ENCODE data around the gene AOPEP.

AOPEP gene

DNA sequence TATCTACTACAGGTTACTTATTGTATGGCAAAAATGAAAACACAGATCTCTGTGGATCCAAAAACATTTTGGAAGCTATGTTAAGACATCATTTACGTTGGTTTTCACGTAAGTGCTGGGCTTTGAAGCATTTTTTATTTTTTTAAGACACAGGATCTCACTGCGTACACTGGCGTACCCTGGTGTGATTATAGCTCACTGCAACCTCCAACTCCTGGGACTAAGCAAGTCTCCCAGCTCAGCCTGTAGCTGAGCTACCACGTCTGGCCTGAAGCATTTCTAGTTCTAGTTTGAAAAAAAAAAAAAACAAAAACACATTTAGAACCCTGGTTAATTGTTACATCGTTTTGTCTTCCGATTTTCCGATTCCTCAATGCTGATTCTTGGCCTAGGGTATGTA lies 131.3 kb downstream of the AOPEP start:
- in situ Hi-C loops (cut with MboI; ENCODE audit: low pct_unique_long_range_greater_than_20kb, low sequenced_read_pairs, unreplicated experiment), result no loop called here
- DNase-seq (ENCODE audit: low spot score), result no peak
- TF ChIP-seq, protein P1, sequence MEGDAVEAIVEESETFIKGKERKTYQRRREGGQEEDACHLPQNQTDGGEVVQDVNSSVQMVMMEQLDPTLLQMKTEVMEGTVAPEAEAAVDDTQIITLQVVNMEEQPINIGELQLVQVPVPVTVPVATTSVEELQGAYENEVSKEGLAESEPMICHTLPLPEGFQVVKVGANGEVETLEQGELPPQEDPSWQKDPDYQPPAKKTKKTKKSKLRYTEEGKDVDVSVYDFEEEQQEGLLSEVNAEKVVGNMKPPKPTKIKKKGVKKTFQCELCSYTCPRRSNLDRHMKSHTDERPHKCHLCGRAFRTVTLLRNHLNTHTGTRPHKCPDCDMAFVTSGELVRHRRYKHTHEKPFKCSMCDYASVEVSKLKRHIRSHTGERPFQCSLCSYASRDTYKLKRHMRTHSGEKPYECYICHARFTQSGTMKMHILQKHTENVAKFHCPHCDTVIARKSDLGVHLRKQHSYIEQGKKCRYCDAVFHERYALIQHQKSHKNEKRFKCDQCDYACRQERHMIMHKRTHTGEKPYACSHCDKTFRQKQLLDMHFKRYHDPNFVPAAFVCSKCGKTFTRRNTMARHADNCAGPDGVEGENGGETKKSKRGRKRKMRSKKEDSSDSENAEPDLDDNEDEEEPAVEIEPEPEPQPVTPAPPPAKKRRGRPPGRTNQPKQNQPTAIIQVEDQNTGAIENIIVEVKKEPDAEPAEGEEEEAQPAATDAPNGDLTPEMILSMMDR (IDR thresholded peaks at IDR 0.05; ENCODE audit: extremely low read depth, insufficient read depth, missing control alignments), result no peak

- TF ChIP-seq, protein P1 (IDR thresholded peaks at IDR 0.05; ENCODE audit: extremely low read depth, insufficient read depth, missing control alignments), result no peak
- in situ Hi-C loops (cut with MboI; ENCODE audit: low pct_unique_long_range_greater_than_20kb, low sequenced_read_pairs, unreplicated experiment), result no loop called here
- DNase-seq (ENCODE audit: low spot score), result no peak
These were observed 132.7 kb downstream of the AOPEP start for GRCh38 chr9:94859226-94859625.

DNA sequence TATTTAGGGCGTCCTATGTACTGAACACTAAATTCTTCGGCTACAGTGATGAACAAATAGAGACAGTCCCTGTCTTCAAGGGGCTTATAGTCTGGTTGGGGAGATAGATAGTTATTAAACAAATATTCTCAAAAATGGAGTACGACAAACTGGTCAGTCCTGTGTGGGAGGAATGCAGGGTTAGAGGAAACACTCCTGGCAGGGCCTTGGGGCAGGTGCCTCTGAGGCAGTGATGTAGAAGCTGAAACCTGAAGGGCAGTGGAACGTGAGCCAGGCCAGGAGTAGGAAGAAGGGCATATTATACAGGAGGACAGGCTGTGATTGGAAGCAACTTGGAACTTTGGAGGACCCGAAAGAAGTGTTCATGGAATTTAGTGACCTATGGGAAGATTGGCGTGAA lies 133.4 kb downstream of the AOPEP start:
- in situ Hi-C loops (cut with MboI; ENCODE audit: low pct_unique_long_range_greater_than_20kb, low sequenced_read_pairs, unreplicated experiment), result no loop called here
- TF ChIP-seq, protein P1 (IDR thresholded peaks at IDR 0.05; ENCODE audit: extremely low read depth, insufficient read depth, missing control alignments), result no peak
- DNase-seq (ENCODE audit: low spot score), result no peak

GRCh38 chr9:94860678-94861588 lies 134.4 kb downstream of the AOPEP start:
- in situ Hi-C loops (cut with MboI; ENCODE audit: low pct_unique_long_range_greater_than_20kb, low sequenced_read_pairs, unreplicated experiment), result no loop called here
- peak; percentile 80 for DNase-seq (ENCODE audit: low spot score)

GRCh38 chr9:94861589-94862272 lies 135.2 kb downstream of the AOPEP start:
- in situ Hi-C loops (cut with MboI; ENCODE audit: low pct_unique_long_range_greater_than_20kb, low sequenced_read_pairs, unreplicated experiment), result no loop called here
- no peak for DNase-seq (ENCODE audit: low spot score)
- TF ChIP-seq, protein P1 (IDR thresholded peaks at IDR 0.05; ENCODE audit: extremely low read depth, insufficient read depth, missing control alignments), result no peak

More at GRCh38 chr9:94860678-94861588, 134.4 kb downstream of the AOPEP start:
- TF ChIP-seq, protein P1 (IDR thresholded peaks at IDR 0.05; ENCODE audit: extremely low read depth, insufficient read depth, missing control alignments), result no peak

GRCh38 chr9:94864196-94864595 lies 137.7 kb downstream of the AOPEP start:
- TF ChIP-seq, protein P1 (IDR thresholded peaks at IDR 0.05; ENCODE audit: extremely low read depth, insufficient read depth, missing control alignments), result no peak
- in situ Hi-C loops (cut with MboI; ENCODE audit: low pct_unique_long_range_greater_than_20kb, low sequenced_read_pairs, unreplicated experiment), result no loop called here
- DNase-seq (ENCODE audit: low spot score), result no peak

All from GM13977 (cell line).